HG03097 (cell line): ENCODE results near the gene TFEB.

ENCODE experiments used
- ATAC-seq: cut with Tn5 transposase; IDR thresholded peaks from one replicate; pipeline ENCODE4 v1.9.1; 2021; ENCODE audit not compliant: unreplicated experiment, low FRiP score

The TFEB gene

GRCh38 chr6:41679696-41680095, 55.7 kb downstream of the TFEB start:
- no peak for ATAC-seq

- no peak for ATAC-seq
These were observed 56.8 kb downstream of the TFEB start for GRCh38 chr6:41678511-41679084.

GRCh38 chr6:41677124-41677921, 58.1 kb downstream of the TFEB start:
- no peak for ATAC-seq

GRCh38 chr6:41676431-41676830, 59.0 kb downstream of the TFEB start:
- ATAC-seq = no peak

- no peak for ATAC-seq
These were observed 59.4 kb downstream of the TFEB start for GRCh38 chr6:41675992-41676391.

GRCh38 chr6:41675176-41675775, 60.1 kb downstream of the TFEB start:
- ATAC-seq = no peak

GRCh38 chr6:41674231-41675000, 61.0 kb downstream of the TFEB start:
- ATAC-seq = no peak

- ATAC-seq = no peak
These were observed 61.8 kb downstream of the TFEB start for GRCh38 chr6:41673704-41674000.

GRCh38 chr6:41672816-41673703, 62.3 kb downstream of the TFEB start:
- no peak for ATAC-seq

GRCh38 chr6:41672016-41672415, 63.4 kb downstream of the TFEB start:
- no peak for ATAC-seq

- no peak for ATAC-seq
These were observed 64.0 kb downstream of the TFEB start for GRCh38 chr6:41671376-41671775.

- no peak for ATAC-seq
These were observed 64.6 kb downstream of the TFEB start for GRCh38 chr6:41670703-41671360.

- no peak for ATAC-seq
These were observed 66.4 kb downstream of the TFEB start for GRCh38 chr6:41668968-41669367.

GRCh38 chr6:41667195-41667594, 68.2 kb downstream of the TFEB start:
- no peak for ATAC-seq

GRCh38 chr6:41664271-41664670, 71.1 kb downstream of the TFEB start:
- no peak for ATAC-seq

GRCh38 chr6:41663568-41663967, 71.8 kb downstream of the TFEB start:
- ATAC-seq = no peak

- no peak for ATAC-seq
These were observed 75.5 kb downstream of the TFEB start for GRCh38 chr6:41659935-41660334.

- no peak for ATAC-seq
These were observed 76.8 kb downstream of the TFEB start for GRCh38 chr6:41658636-41659035.

GRCh38 chr6:41657131-41658094, 78.0 kb downstream of the TFEB start:
- no peak for ATAC-seq
